ENCODE data around the gene TSPAN4.

Gene TSPAN4

DNA sequence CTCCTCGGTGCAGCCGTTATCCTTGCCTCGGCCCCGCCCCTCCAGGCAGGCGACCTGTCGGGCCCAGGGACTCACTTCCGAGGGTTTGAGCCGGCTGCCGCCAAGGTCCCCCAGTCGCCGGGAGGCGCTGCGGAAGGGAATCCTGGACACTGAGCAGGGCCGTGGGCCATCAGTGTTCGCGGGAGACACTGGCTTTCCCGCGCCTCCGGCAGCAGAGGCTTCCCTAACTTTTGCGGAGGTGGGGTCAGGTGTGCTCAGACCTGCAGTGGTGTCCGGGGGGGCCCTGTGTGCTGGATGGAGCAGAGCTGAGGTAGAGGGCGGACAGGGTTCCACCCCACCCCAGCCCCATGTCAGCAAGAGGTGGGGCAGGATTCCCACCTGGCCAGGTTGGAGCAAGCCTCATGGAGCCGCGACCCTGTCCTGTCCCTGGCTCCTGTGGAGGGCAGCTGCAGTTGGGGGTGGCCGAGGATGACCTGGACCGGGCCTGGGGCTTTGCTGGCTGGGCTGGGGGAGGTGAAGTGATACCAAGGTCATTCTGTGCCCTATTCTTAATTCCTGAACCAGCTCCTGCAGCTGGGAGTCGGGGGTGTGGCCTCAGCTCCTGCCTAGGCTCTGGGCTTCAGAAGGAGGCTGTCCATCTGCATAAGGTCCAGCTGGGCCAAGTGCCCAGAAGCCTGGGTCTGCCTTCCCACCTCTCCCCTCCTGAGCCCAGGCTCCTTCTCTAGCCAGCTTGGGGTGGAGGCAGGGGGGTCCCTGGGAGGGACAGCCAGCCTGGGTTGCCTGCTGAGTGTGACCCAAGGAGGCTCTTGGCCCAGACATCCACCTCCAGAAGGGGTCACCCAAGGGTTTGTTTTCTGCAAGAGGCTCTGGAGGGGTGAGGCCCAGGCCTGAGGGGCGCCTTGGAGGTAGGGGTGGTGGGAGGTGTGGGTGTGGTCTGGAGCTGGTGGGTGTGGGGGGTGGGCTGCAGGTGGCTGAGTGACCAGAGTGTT, 8.4 kb downstream of the TSPAN4 start:
- DNase-seq (ENCODE audit: low read depth, low spot score) = no peak
- Histone ChIP-seq H3K9ac (ENCODE audit: insufficient read length, low read depth) (peak overlapping the region; percentile 80), H3K36me3 (ENCODE audit: insufficient read depth, insufficient read length, low read length) (peaks cover 37% of the 10 kb centered on the region), H3K9me3 (ENCODE audit: insufficient read depth, low read length) (no peaks in the 10 kb centered on the region), H3K4me3 (ENCODE audit: insufficient read length, low read depth) (peak overlapping the region; percentile 75), H3K4me1 (ENCODE audit: insufficient read depth, insufficient read length) (peaks cover 58% of the 10 kb centered on the region), H3K27me3 (ENCODE audit: insufficient read depth, insufficient read length) (no peaks in the 10 kb centered on the region)
- no peak for TF ChIP-seq YY1 (IDR thresholded peaks at IDR 0.05; ENCODE audit: insufficient read depth, insufficient read length)
- no peak for TF ChIP-seq SUZ12 (IDR thresholded peaks at IDR 0.05; ENCODE audit: extremely low read depth, insufficient read depth, insufficient read length)
- TF ChIP-seq ZNF274 (IDR thresholded peaks at IDR 0.05; ENCODE audit: low read depth, low read length) = no peak

DNA sequence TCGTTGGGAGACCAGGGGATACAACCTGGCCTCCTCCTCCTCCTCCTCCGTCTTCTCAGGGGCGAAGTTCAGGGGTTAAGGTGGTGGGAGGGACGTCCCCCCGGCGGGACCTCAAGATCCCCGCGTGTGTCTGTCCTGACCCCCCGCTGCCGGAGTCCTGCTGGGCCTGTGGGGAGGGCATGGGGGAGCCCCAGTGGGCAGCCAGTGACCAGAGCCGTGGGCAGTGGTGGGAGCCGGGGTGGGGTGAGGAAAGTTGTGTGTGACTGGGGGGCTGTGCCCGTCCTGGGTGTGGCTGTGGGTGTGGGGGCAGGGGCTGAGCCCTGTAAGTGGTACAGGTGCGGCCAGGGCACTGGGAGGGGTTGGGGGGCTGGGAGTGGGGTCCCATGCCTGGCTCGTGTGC, 10.1 kb downstream of the TSPAN4 start:
- Histone ChIP-seq H3K27me3 (ENCODE audit: insufficient read depth, insufficient read length) (no peaks in the 10 kb centered on the region), H3K4me3 (ENCODE audit: insufficient read length, low read depth) (no peak overlapping the region), H3K4me1 (ENCODE audit: insufficient read depth, insufficient read length) (peaks cover 50% of the 10 kb centered on the region), H3K9ac (ENCODE audit: insufficient read length, low read depth) (peak overlapping the region; percentile 64), H3K9me3 (ENCODE audit: insufficient read depth, low read length) (no peaks in the 10 kb centered on the region), H3K36me3 (ENCODE audit: insufficient read depth, insufficient read length, low read length) (peaks cover 34% of the 10 kb centered on the region)
- no peak for DNase-seq (ENCODE audit: low read depth, low spot score)
- no peak for TF ChIP-seq YY1 (IDR thresholded peaks at IDR 0.05; ENCODE audit: insufficient read depth, insufficient read length)
- TF ChIP-seq ZNF274 (IDR thresholded peaks at IDR 0.05; ENCODE audit: low read depth, low read length) = no peak
- no peak for TF ChIP-seq SUZ12 (IDR thresholded peaks at IDR 0.05; ENCODE audit: extremely low read depth, insufficient read depth, insufficient read length)

DNA sequence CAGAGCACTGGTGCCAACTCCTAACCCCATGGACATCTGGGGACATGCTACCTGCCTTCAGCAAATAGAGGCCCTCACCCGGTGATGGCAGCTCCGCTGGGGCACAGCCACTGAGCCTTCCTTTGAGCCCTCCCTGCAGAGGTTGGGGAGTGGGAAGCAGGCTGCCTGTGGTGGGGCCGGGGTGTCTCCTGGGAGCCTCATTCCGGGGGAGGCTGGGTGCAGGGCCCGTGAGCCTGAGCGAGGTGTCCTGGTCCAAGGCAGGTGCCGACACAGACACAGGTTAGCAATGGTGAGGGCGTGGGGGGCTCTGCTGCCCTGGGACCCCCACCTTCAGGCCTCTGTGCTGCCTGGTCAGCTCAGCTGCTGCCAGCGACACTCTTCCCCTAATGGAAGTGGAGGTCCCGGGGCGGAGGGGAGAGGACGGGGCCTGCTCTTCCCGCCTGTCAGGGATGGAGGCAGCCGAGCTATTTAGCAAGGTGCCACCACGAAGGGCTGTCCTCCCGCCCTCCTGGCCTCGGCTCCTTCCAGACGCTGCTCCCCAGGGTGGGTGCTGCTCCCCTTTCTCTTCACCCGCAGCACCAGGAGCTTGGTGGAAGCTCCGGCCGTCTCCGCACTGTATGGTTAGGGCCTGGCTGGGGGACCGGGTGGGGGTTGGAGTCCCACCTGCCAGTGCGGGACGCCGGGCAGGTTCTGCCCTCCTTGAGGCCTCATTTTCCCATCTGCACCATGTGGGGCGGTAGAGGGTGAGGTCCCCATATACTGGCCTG, 11.2 kb downstream of the TSPAN4 start:
- TF ChIP-seq ZNF274 (IDR thresholded peaks at IDR 0.05; ENCODE audit: low read depth, low read length) (no peak), YY1 (IDR thresholded peaks at IDR 0.05; ENCODE audit: insufficient read depth, insufficient read length) (no peak), SUZ12 (IDR thresholded peaks at IDR 0.05; ENCODE audit: extremely low read depth, insufficient read depth, insufficient read length) (no peak)
- no peak overlapping the region for H3K9ac ChIP-seq (ENCODE audit: insufficient read length, low read depth)
- no peak for DNase-seq (ENCODE audit: low read depth, low spot score)
- no peaks in the 10 kb centered on the region for H3K27me3 ChIP-seq (ENCODE audit: insufficient read depth, insufficient read length)
- H3K9me3 ChIP-seq (ENCODE audit: insufficient read depth, low read length) = no peaks in the 10 kb centered on the region
- peaks cover 33% of the 10 kb centered on the region for H3K36me3 ChIP-seq (ENCODE audit: insufficient read depth, insufficient read length, low read length)
- no peak overlapping the region for H3K4me3 ChIP-seq (ENCODE audit: insufficient read length, low read depth)
- peaks cover 48% of the 10 kb centered on the region for H3K4me1 ChIP-seq (ENCODE audit: insufficient read depth, insufficient read length)

DNA sequence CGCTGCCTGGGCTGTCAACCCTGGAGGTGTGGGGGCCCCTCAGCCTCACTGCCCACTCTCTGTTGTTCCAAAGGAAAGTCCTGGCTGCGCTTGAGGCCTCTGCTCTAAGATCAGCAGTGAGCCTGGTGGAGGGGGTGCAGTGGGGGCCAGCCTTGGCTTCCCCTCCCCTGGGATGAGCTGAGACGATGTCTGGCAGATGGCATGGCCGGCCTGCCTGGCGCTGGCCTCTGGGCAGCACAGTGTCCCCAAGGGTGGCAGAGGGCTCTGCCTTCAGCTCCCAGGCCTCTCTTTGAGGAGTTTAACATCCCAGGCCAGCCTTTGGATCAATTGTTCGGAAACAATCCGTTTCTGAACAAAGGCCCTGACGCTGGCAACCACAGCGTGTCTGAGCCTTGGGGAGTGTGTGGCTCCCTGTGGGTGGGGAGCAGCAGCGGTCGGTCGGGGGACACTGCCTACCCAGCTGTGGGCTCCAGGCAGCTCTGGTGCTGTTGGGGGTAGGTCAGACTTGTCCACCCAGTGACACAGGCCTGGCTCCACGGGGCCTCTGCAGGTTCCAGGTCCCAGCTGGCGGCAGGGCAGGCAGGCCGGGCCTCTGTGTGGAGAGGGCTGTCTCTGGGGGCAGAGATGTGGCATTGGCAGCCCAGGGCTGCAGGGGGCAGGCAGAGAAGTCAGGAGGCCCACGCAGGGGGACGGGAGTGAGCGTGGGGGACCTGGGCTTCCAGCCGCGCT, 12.1 kb downstream of the TSPAN4 start:
- H3K4me3 ChIP-seq (ENCODE audit: insufficient read length, low read depth) = no peak overlapping the region
- no peak for DNase-seq (ENCODE audit: low read depth, low spot score)
- H3K4me1 ChIP-seq (ENCODE audit: insufficient read depth, insufficient read length) = peaks cover 55% of the 10 kb centered on the region
- TF ChIP-seq YY1 (IDR thresholded peaks at IDR 0.05; ENCODE audit: insufficient read depth, insufficient read length) (no peak), ZNF274 (IDR thresholded peaks at IDR 0.05; ENCODE audit: low read depth, low read length) (no peak), SUZ12 (IDR thresholded peaks at IDR 0.05; ENCODE audit: extremely low read depth, insufficient read depth, insufficient read length) (no peak)
- peak overlapping the region; percentile 50 for H3K9ac ChIP-seq (ENCODE audit: insufficient read length, low read depth)
- peaks cover 33% of the 10 kb centered on the region for H3K36me3 ChIP-seq (ENCODE audit: insufficient read depth, insufficient read length, low read length)
- no peaks in the 10 kb centered on the region for H3K27me3 ChIP-seq (ENCODE audit: insufficient read depth, insufficient read length)
- no peaks in the 10 kb centered on the region for H3K9me3 ChIP-seq (ENCODE audit: insufficient read depth, low read length)

DNA sequence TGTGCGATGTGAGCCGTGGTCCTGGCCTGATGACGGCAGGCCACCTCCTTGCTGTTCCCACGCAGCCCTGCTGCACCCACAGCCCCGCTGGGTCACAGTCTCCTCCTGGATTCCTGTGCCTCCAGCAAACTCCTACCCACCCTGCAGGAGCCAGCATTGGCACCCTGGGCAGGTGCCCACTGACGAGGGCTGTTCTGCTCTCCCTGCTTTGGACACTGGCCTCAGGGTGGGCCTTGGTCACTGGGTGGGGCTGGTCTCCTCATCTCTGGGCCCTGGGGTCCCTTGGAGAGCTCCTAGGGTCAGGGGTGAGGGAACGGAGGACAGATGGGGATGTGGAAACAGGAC, 12.7 kb downstream of the TSPAN4 start:
- Histone ChIP-seq H3K36me3 (ENCODE audit: insufficient read depth, insufficient read length, low read length) (peaks cover 33% of the 10 kb centered on the region), H3K4me1 (ENCODE audit: insufficient read depth, insufficient read length) (peaks cover 60% of the 10 kb centered on the region), H3K9me3 (ENCODE audit: insufficient read depth, low read length) (no peaks in the 10 kb centered on the region), H3K9ac (ENCODE audit: insufficient read length, low read depth) (no peak overlapping the region), H3K27me3 (ENCODE audit: insufficient read depth, insufficient read length) (no peaks in the 10 kb centered on the region), H3K4me3 (ENCODE audit: insufficient read length, low read depth) (no peak overlapping the region)
- TF ChIP-seq SUZ12 (IDR thresholded peaks at IDR 0.05; ENCODE audit: extremely low read depth, insufficient read depth, insufficient read length) (no peak), ZNF274 (IDR thresholded peaks at IDR 0.05; ENCODE audit: low read depth, low read length) (no peak), YY1 (IDR thresholded peaks at IDR 0.05; ENCODE audit: insufficient read depth, insufficient read length) (no peak)
- no peak for DNase-seq (ENCODE audit: low read depth, low spot score)

DNA sequence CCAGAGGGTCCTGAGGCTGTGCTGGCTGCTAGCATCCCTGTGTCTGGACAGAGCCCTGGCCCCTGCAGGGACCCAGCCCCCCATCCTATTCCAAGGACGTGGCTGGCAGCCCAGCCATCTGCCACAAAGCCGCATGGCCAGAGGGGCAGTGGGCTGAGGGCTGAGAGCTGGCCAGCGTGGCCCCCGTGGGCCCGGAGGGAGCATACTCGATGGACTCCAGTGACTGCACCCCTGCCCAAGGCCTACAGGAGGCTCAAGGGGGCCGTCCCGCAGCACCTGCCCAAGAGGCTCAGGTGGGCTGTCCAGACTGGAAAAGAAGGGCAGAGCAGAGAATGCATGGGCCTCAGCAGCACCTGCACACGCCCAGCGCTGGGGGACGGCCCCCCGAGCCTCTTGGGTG, 13.1 kb downstream of the TSPAN4 start:
- H3K4me1 ChIP-seq (ENCODE audit: insufficient read depth, insufficient read length) = peaks cover 65% of the 10 kb centered on the region
- peaks cover 33% of the 10 kb centered on the region for H3K36me3 ChIP-seq (ENCODE audit: insufficient read depth, insufficient read length, low read length)
- H3K27me3 ChIP-seq (ENCODE audit: insufficient read depth, insufficient read length) = no peaks in the 10 kb centered on the region
- no peak for TF ChIP-seq SUZ12 (IDR thresholded peaks at IDR 0.05; ENCODE audit: extremely low read depth, insufficient read depth, insufficient read length)
- no peak for TF ChIP-seq ZNF274 (IDR thresholded peaks at IDR 0.05; ENCODE audit: low read depth, low read length)
- no peak for TF ChIP-seq YY1 (IDR thresholded peaks at IDR 0.05; ENCODE audit: insufficient read depth, insufficient read length)
- H3K9ac ChIP-seq (ENCODE audit: insufficient read length, low read depth) = no peak overlapping the region
- H3K9me3 ChIP-seq (ENCODE audit: insufficient read depth, low read length) = no peaks in the 10 kb centered on the region
- DNase-seq (ENCODE audit: low read depth, low spot score) = no peak
- no peak overlapping the region for H3K4me3 ChIP-seq (ENCODE audit: insufficient read length, low read depth)

Data from NT2/D1 (cell line).